ENCODE results near the gene RGS11. TPM values are rescaled to one million over a fixed set of nuclear protein-coding genes. Genes with fewer than 3 reads are reported as not detected.

Gene RGS11
- total and polyA plus RNA-seq, 2 of the 4 experiments (the other 2 are of a cell fraction): under 0.01 to 0.48 TPM

DNA sequence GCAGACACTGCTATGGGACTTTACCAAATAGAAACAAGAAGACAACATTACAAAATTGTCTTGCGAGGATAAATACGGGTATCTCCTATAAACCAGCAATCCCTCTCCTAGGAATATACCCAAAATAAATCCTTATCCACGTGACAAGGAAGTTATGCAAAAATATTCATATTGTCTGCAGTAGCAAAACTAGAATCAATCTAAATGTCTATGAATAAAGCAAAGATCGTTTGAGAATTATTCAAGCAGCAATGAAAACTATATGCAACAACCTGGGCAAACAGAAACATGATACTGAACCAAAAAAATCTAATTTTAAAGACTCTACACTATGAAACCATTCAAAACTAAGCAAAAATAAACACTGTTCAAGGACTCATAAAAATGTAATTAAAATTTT is 55.7 kb downstream of the RGS11 start:
- in situ Hi-C loops (cut with MboI; ENCODE audit: low sequenced_read_pairs) (no loop called here), intact Hi-C loops (cut with micrococcal nuclease) (no loop called here), dilution Hi-C loops (cut with HindIII; ENCODE audit: low sequenced_read_pairs, unreplicated experiment) (no loop called here)
- no peak overlapping the region for H4K8ac ChIP-seq (ENCODE audit: low read depth in 2 of 2, low read length in 2 of 2)
- no peak overlapping the region for H2BK120ac ChIP-seq (ENCODE audit: low read depth, low read length)
- ATAC-seq (ENCODE audit: low read depth): no peak
- no peaks in the 10 kb centered on the region for H3K4me1 ChIP-seq (ENCODE audit: control insufficient read depth, insufficient read depth, low read length)
- H4K91ac ChIP-seq (ENCODE audit: insufficient read depth, low read depth, low read length): no peak overlapping the region
- no peak overlapping the region for H3K9ac ChIP-seq (ENCODE audit: low read depth, low read length)
- H3K4ac ChIP-seq (ENCODE audit: low read depth, low read length): no peak overlapping the region
- ChIA-PET CTCF (no interaction called here), POLR2A (ENCODE audit: unreplicated experiment) (no interaction called here)
- H3K79me1 ChIP-seq (ENCODE audit: low read depth in 1 of 2, low read length in 2 of 2): peaks cover 24 to 62% of the 10 kb centered on the region in 2 experiments
- no peak overlapping the region for H3K27ac ChIP-seq (ENCODE audit: insufficient read depth, low read length)
- no peak overlapping the region for H2AK5ac ChIP-seq (ENCODE audit: low read depth, low read length)
- no peak overlapping the region for H2AFZ ChIP-seq (replicated peaks; ENCODE audit: low read length, poor library complexity)
- no peak overlapping the region for H3K4me3 ChIP-seq (ENCODE audit: insufficient read depth, low read depth, low read length)
- H3K18ac ChIP-seq (ENCODE audit: low read depth, low read length): no peak overlapping the region
- H4K5ac ChIP-seq (ENCODE audit: low read depth, low read length): no peak overlapping the region
- no peak for DNase-seq
- no peak overlapping the region for H2BK20ac ChIP-seq (ENCODE audit: low read depth, low read length)
- peaks cover 59% of the 10 kb centered on the region for H3K36me3 ChIP-seq (ENCODE audit: control insufficient read depth, insufficient read depth, low read length)
- H3K27me3 ChIP-seq (ENCODE audit: control insufficient read depth, insufficient read depth, low read length): no peaks in the 10 kb centered on the region
- no peak overlapping the region for H3K56ac ChIP-seq (ENCODE audit: extremely low read depth, insufficient read depth, low read length)
- BruUV-seq (replicated peaks): no TSS peak
- H3K9me1 ChIP-seq (ENCODE audit: insufficient read depth, low read length): no peaks in the 10 kb centered on the region; the same call in 1 of the 2 replicates
- H3K23ac ChIP-seq (ENCODE audit: low read depth, low read length): no peak overlapping the region
- H3K4me2 ChIP-seq (ENCODE audit: low read depth, low read length): no peak overlapping the region
- TF ChIP-seq CEBPB (IDR thresholded peaks at IDR 0.05; ENCODE audit: low read depth, low read length) (no peak), NFE2L2 (IDR thresholded peaks at IDR 0.05; ENCODE audit: low read depth, low read length) (no peak), FOS (IDR thresholded peaks at IDR 0.05; ENCODE audit: low read depth, low read length) (no peak), POLR2A (IDR thresholded peaks at IDR 0.05; ENCODE audit: low read depth, low read length) (no peak), MAFK (IDR thresholded peaks at IDR 0.05; ENCODE audit: low read depth, low read length) (no peak), ELK1 (IDR thresholded peaks at IDR 0.05; ENCODE audit: borderline replicate concordance, low read depth, low read length) (no peak), RCOR1 (IDR thresholded peaks at IDR 0.05; ENCODE audit: insufficient replicate concordance, low read length) (no peak), MAZ (IDR thresholded peaks at IDR 0.05; ENCODE audit: borderline replicate concordance, low read depth, low read length) (no peak), RFX5 (IDR thresholded peaks at IDR 0.05; ENCODE audit: low read depth, low read length) (no peak), CHD1 (IDR thresholded peaks at IDR 0.05; ENCODE audit: low read depth, low read length) (no peak), SMC3 (IDR thresholded peaks at IDR 0.05; ENCODE audit: low read depth, low read length) (no peak), RAD21 (IDR thresholded peaks at IDR 0.05; ENCODE audit: low read length) (no peak), MXI1 (IDR thresholded peaks at IDR 0.05; ENCODE audit: borderline replicate concordance, low read depth, low read length) (no peak), BHLHE40 (IDR thresholded peaks at IDR 0.05; ENCODE audit: low read depth, low read length) (no peak)
- TF ChIP-seq, protein P1, sequence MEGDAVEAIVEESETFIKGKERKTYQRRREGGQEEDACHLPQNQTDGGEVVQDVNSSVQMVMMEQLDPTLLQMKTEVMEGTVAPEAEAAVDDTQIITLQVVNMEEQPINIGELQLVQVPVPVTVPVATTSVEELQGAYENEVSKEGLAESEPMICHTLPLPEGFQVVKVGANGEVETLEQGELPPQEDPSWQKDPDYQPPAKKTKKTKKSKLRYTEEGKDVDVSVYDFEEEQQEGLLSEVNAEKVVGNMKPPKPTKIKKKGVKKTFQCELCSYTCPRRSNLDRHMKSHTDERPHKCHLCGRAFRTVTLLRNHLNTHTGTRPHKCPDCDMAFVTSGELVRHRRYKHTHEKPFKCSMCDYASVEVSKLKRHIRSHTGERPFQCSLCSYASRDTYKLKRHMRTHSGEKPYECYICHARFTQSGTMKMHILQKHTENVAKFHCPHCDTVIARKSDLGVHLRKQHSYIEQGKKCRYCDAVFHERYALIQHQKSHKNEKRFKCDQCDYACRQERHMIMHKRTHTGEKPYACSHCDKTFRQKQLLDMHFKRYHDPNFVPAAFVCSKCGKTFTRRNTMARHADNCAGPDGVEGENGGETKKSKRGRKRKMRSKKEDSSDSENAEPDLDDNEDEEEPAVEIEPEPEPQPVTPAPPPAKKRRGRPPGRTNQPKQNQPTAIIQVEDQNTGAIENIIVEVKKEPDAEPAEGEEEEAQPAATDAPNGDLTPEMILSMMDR (conservative IDR thresholded peaks at IDR 0.05; ENCODE audit: low read depth, low read length): no peak
- TF ChIP-seq, protein P2, sequence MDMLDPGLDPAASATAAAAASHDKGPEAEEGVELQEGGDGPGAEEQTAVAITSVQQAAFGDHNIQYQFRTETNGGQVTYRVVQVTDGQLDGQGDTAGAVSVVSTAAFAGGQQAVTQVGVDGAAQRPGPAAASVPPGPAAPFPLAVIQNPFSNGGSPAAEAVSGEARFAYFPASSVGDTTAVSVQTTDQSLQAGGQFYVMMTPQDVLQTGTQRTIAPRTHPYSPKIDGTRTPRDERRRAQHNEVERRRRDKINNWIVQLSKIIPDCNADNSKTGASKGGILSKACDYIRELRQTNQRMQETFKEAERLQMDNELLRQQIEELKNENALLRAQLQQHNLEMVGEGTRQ (IDR thresholded peaks at IDR 0.05; ENCODE audit: low read depth, low read length): no peak
- H3K14ac ChIP-seq (replicated peaks; ENCODE audit: low read depth, low read length): no peak overlapping the region
- H4K20me1 ChIP-seq (ENCODE audit: insufficient read depth, low read length): peaks cover 62% of the 10 kb centered on the region
- no CpG with 5 or more reads among the region's 4 CpGs for WGBS, 2 experiments (ENCODE audit: extremely low coverage in 2 of 2, insufficient read length in 1 of 2)
- no peak overlapping the region for H2BK15ac ChIP-seq (ENCODE audit: low read depth, low read length)
- H3K9me3 ChIP-seq (ENCODE audit: control insufficient read depth, insufficient read depth, low read length): no peaks in the 10 kb centered on the region
- no peak overlapping the region for H2AK9ac ChIP-seq (replicated peaks; ENCODE audit: low read depth, low read length, poor library complexity)
- H2BK5ac ChIP-seq (ENCODE audit: low read depth, low read length, poor library complexity, severe bottlenecking): no peak overlapping the region
